Measurements from ENCODE around the gene LRRC15. TPM values are rescaled to one million over a fixed set of nuclear protein-coding genes. Genes with fewer than 3 reads are reported as not detected.

Gene LRRC15
- total RNA-seq, 2 experiments from 2014 or later = not detected

DNA sequence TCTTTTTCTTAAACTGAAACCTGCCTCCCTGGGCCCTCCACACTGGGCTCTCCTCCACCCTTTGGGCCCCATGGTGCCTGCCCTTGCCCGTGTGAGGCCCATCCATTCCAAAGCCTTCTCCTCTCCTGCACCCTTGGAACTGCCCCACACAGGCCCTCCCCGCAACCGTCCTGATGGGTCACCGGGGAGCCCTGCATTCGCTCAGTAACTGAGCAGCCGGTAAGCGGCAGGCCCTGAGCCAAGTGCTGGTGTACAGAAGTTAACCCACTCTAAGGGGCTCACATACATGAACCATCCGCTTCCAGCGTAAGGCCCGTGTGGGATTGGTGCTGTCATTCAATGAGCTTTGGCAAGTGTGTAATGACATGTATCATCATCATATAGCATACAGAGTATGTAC, 5.4 kb upstream of the LRRC15 start:
- Mint-ChIP-seq H3K4me3 (no peak overlapping the region), H3K4me1 (ENCODE audit: low read depth) (no peaks in the 10 kb centered on the region), H3K36me3 (ENCODE audit: low read depth) (no peaks in the 10 kb centered on the region), H3K27me3 (ENCODE audit: low read depth) (peaks cover 11% of the 10 kb centered on the region), H3K27ac (no peak overlapping the region), H3K9me3 (ENCODE audit: insufficient read depth) (no peaks in the 10 kb centered on the region)
- ATAC-seq (no peak), DNase-seq (no peak)
- ChIA-PET POLR2A (no interaction called here), CTCF (no interaction called here)

DNA sequence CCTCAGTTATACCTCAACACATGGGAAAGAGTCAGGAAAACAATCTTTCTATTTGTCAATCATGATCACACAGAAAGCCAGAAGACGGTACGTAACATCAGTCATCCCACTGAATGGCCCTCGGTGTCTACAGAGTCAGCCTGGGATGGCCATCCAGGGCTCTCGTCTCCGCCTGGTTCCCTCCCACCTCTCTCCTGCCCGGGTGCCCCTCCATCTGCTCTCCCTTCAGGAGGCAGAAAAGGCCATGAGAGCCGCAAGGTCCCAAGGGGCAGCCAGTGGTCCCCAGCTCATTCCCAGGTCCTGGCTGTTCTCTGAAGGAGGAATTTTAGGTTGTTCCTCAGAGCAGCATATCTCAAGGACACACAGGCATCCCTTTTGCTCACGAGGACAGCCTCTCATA, 4.4 kb upstream of the LRRC15 start:
- Mint-ChIP-seq H3K27ac (no peak overlapping the region), H3K36me3 (ENCODE audit: low read depth) (no peaks in the 10 kb centered on the region), H3K9me3 (ENCODE audit: insufficient read depth) (no peaks in the 10 kb centered on the region), H3K27me3 (ENCODE audit: low read depth) (peaks cover 11% of the 10 kb centered on the region), H3K4me3 (no peak overlapping the region), H3K4me1 (ENCODE audit: low read depth) (no peaks in the 10 kb centered on the region)
- ATAC-seq (no peak), DNase-seq (no peak)
- POLR2A ChIA-PET = no interaction called here
- CTCF ChIA-PET = no interaction called here

DNA sequence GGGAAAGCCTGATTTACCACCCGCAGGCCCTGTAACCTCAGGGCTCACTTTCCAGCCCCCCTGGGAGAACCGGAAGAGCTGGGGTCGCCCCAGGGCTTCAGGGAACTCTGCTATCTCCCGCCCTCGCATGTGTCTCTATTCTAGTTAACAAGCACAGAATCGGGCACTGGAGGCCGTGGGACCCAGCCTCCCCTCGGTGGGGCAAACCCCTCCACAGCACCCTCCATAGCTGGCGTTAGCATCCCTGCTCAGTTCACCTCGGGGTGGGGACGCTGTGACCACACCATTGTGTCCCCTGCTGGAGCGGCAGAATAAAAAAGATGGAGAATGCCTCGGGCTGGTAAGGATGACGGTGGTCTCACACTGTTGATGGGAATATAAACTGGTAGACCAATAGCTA, 3.5 kb upstream of the LRRC15 start:
- H3K4me1 Mint-ChIP-seq (ENCODE audit: low read depth) = no peaks in the 10 kb centered on the region
- no peak overlapping the region for H3K4me3 Mint-ChIP-seq
- H3K36me3 Mint-ChIP-seq (ENCODE audit: low read depth) = no peaks in the 10 kb centered on the region
- ChIA-PET CTCF (no interaction called here), POLR2A (no interaction called here)
- DNase-seq (no peak), ATAC-seq (no peak)
- no peak overlapping the region for H3K27ac Mint-ChIP-seq
- H3K27me3 Mint-ChIP-seq (ENCODE audit: low read depth) = peaks cover 13% of the 10 kb centered on the region
- H3K9me3 Mint-ChIP-seq (ENCODE audit: insufficient read depth) = no peaks in the 10 kb centered on the region

DNA sequence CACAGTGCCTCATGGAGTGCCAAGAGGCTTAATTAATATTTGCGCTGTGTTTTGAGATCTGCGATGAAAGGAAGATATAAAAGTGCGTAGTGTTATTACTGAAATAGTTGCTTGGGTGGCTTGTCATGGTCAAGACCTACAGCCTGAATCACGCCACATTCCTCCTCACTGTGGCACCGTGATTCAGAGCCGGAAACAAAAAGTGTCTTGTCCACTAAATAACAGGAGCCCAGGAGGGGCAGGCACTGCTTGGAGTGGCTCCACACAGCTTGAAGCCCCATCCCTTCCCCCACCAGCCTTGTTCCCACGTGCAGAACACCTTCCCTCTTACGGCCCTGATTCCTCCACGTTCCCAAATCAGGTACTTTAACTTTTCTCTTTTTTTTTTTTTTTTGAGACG, 1.2 kb upstream of the LRRC15 start:
- POLR2A ChIA-PET = no interaction called here
- H3K9me3 Mint-ChIP-seq (ENCODE audit: insufficient read depth) = no peaks in the 10 kb centered on the region
- CTCF ChIA-PET = no interaction called here

DNA sequence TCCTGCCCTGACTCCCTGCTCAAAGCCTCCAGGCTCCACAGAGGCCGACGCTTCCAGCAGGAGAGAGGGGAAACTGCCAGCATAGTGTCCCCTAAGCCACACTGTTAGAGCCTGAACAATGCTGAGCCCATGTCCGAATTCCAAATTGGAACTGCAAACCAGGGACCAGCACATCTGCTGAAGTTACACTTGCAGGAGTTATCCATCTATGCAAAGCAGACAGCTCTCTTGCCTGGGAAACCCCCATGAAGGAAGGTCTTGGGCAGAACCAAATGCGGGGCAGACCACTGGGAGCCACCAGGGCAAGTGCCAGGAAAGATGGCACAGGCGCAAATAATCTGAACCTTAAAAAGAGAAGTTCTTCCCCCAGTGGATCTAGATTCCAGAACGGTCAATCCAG, 625 bp downstream of the LRRC15 start:
- no peak for ATAC-seq
- DNase-seq = no peak
- Mint-ChIP-seq H3K4me1 (ENCODE audit: low read depth) (no peaks in the 10 kb centered on the region), H3K36me3 (ENCODE audit: low read depth) (no peaks in the 10 kb centered on the region), H3K27me3 (ENCODE audit: low read depth) (peaks cover 12% of the 10 kb centered on the region), H3K27ac (no peak overlapping the region), H3K4me3 (no peak overlapping the region), H3K9me3 (ENCODE audit: insufficient read depth) (no peaks in the 10 kb centered on the region)
- CTCF ChIA-PET = interaction anchor here (0.7 kb wide), 1 partner anchor 25 kb away, joined by 3 read pairs; no protein-coding TSS in a partner anchor
- POLR2A ChIA-PET = no interaction called here

More for the DNA sequence above, 1.2 kb upstream of the LRRC15 start:
- no peak for DNase-seq
- no peak overlapping the region for H3K27ac Mint-ChIP-seq
- no peaks in the 10 kb centered on the region for H3K4me1 Mint-ChIP-seq (ENCODE audit: low read depth)
- ATAC-seq = no peak
- H3K4me3 Mint-ChIP-seq = no peak overlapping the region
- H3K27me3 Mint-ChIP-seq (ENCODE audit: low read depth) = peaks cover 14% of the 10 kb centered on the region
- no peaks in the 10 kb centered on the region for H3K36me3 Mint-ChIP-seq (ENCODE audit: low read depth)

DNA sequence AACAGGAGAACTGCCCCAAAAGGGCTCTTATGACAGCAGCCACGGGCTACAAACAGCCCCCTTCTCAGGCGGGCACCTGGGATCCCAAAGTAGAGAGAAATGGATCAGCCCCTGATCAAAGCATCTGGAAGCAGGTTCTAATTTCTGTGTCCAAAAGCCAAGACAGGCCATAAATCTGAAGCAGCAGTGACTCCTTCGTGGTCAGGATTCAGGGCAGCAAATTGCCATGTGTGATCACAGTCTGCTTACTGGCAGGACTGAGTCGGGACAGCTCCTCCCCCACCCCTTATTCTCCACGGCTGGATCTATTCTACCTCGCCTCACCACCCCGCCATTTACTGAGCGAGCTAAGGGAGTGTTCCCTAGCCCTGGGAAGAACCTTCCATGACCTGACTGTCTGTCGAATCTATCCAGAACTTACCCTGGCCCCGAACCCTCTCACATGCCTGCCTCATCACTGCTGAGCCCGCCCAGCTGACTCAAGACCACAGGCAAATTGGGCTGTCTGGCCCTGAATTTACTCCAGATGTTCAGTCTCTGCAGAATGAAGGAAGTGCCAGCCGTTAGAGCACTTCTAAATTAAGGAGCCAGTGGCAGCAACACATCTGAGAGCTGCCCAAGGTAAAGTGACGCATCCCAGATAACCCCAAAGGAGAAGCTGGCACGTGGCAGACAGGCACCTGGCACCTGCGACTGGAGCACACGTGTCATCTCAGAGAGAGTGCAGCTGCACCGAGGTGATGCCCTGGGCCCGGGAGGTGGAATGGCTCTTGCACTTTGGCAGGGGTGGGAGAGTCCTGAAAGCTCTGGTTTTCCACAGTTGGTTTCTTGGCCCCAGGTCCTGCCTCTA, 1.3 kb downstream of the LRRC15 start:
- no peak overlapping the region for H3K4me3 Mint-ChIP-seq
- POLR2A ChIA-PET = no interaction called here

DNA sequence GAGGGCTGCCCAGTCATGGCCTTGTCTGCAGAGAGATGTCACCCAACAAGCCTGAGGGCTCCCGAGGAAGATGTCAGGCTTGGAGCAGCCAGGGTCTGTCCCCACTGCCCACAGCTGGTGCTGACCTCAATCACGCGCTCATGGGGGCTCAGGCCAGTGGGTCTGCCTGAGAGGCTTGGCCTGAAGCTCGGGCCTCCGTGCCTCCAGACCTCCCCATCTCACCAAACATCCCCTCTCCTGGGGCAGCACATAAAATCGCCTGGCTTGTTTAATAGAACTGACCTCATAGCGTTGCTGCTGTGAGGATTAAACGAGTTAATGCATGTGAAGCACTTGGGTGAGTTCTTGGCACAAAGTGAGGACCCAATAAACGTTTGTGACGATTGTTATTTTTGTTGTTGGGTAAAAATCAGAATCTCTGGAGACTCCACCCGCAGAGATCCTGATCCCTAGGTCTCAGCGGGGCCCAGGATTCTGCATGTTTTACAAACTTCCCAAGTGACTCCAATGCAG, 3.5 kb downstream of the LRRC15 start:
- Mint-ChIP-seq H3K9me3 (ENCODE audit: insufficient read depth) (no peaks in the 10 kb centered on the region), H3K4me1 (ENCODE audit: low read depth) (no peaks in the 10 kb centered on the region)
- POLR2A ChIA-PET = no interaction called here

More for the DNA sequence above, 1.3 kb downstream of the LRRC15 start:
- ATAC-seq (no peak), DNase-seq (no peak)
- Mint-ChIP-seq H3K36me3 (ENCODE audit: low read depth) (no peaks in the 10 kb centered on the region), H3K4me1 (ENCODE audit: low read depth) (no peaks in the 10 kb centered on the region), H3K27ac (no peak overlapping the region), H3K9me3 (ENCODE audit: insufficient read depth) (no peaks in the 10 kb centered on the region), H3K27me3 (ENCODE audit: low read depth) (peaks cover 12% of the 10 kb centered on the region)
- CTCF ChIA-PET = interaction anchor here (0.7 to 1.0 kb wide), 2 partner anchors 24 to 25 kb away, joined by 3 read pairs; no protein-coding TSS in a partner anchor

DNA sequence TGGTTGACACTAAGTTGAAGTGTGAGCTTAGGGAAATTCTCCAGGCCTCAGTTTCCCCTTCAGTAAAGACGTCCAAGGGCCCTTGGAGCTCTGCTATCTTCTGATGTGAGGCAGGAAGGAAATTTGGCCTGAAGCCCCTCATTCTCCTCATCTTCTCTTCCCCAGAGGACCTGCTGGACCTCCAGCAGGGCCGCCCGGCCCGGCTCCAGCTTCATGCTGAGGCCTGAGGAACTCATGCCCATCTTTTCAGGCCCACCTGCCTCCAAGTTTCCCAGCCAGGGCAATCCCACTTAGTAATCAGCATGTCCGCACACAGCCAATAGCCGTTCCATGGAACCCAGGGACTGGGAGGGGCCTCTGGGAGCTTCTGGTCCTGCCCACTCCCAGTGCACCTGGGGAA, 4.0 kb downstream of the LRRC15 start:
- DNase-seq (no peak), ATAC-seq (no peak)
- CTCF ChIA-PET = no interaction called here
- H3K27me3 Mint-ChIP-seq (ENCODE audit: low read depth) = peaks cover 8% of the 10 kb centered on the region
- no peaks in the 10 kb centered on the region for H3K36me3 Mint-ChIP-seq (ENCODE audit: low read depth)
- no peaks in the 10 kb centered on the region for H3K9me3 Mint-ChIP-seq (ENCODE audit: insufficient read depth)
- no peaks in the 10 kb centered on the region for H3K4me1 Mint-ChIP-seq (ENCODE audit: low read depth)
- POLR2A ChIA-PET = no interaction called here
- no peak overlapping the region for H3K4me3 Mint-ChIP-seq
- H3K27ac Mint-ChIP-seq = no peak overlapping the region

More for the DNA sequence above, 3.5 kb downstream of the LRRC15 start:
- ATAC-seq (no peak), DNase-seq (no peak)
- H3K4me3 Mint-ChIP-seq = no peak overlapping the region
- no peak overlapping the region for H3K27ac Mint-ChIP-seq
- CTCF ChIA-PET = no interaction called here
- H3K27me3 Mint-ChIP-seq (ENCODE audit: low read depth) = peaks cover 12% of the 10 kb centered on the region
- H3K36me3 Mint-ChIP-seq (ENCODE audit: low read depth) = no peaks in the 10 kb centered on the region

DNA sequence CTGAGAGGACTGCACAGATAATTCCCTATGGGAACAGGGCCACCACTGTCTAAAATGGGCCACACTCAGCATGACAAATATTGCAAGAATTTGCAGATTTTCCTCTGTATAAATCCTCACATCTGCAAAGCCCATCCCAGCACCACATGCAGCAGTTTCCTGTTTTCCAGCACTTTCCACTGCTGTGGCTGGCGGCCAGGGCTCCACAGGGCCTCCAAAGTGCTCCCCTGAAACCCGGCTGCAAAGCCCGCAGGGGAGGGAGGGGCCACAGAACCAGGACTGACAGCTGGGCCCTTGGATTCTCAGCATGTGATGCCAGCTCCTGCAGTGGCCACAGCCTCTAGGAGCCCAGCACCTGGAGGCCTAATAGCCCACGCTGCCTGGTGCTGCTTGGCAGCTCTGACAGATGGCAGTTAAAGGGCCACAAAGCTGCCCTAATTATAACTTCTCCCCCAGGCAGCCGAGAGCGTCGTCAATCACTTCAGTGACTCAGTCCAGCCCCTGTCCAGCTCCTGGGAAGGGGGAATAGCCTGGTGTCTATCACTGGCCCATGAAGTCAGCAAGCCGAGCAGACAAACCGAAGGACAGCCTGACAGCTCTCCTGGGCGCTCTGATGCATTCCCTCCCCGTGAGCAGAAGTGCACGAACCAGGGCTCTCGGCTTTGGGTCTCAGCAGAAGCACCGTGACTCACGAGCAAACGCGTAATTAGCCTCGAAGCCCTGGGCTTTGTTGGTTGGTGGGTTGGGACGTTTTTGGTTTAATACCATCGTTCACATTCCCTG, 4.7 kb downstream of the LRRC15 start:
- Mint-ChIP-seq H3K27me3 (ENCODE audit: low read depth) (peaks cover 8% of the 10 kb centered on the region), H3K36me3 (ENCODE audit: low read depth) (no peaks in the 10 kb centered on the region), H3K4me1 (ENCODE audit: low read depth) (no peaks in the 10 kb centered on the region), H3K4me3 (no peak overlapping the region), H3K9me3 (ENCODE audit: insufficient read depth) (no peaks in the 10 kb centered on the region), H3K27ac (no peak overlapping the region)
- ATAC-seq (no peak), DNase-seq (no peak)
- POLR2A ChIA-PET = no interaction called here
- CTCF ChIA-PET = interaction anchor here (1.4 kb wide), 1 partner anchor 585 kb away, joined by 3 read pairs; no protein-coding TSS in a partner anchor

DNA sequence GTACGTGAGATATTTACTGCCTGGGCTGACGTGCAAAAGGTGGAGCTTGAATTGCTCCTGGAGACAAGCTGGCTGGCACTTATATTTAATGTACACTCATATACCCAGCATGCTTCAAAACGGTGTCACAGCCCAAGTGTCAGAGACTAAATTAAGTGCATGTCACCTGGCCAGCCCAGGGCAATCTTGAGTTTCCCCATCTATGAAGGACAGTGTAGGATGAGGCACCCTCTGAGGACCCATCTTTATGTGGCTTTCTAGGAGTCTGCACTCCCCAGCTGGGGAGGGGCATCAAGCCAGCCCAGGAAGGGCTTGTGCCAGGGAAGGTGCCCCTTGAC, 5.3 kb downstream of the LRRC15 start:
- H3K27me3 Mint-ChIP-seq (ENCODE audit: low read depth) = peaks cover 8% of the 10 kb centered on the region
- ChIA-PET POLR2A (no interaction called here), CTCF (interaction anchor here (1.4 kb wide), 1 partner anchor 585 kb away, joined by 3 read pairs; no protein-coding TSS in a partner anchor)
- H3K4me3 Mint-ChIP-seq = no peak overlapping the region
- ATAC-seq (no peak), DNase-seq (no peak)
- no peak overlapping the region for H3K27ac Mint-ChIP-seq
- no peaks in the 10 kb centered on the region for H3K9me3 Mint-ChIP-seq (ENCODE audit: insufficient read depth)
- no peaks in the 10 kb centered on the region for H3K4me1 Mint-ChIP-seq (ENCODE audit: low read depth)
- no peaks in the 10 kb centered on the region for H3K36me3 Mint-ChIP-seq (ENCODE audit: low read depth)

DNA sequence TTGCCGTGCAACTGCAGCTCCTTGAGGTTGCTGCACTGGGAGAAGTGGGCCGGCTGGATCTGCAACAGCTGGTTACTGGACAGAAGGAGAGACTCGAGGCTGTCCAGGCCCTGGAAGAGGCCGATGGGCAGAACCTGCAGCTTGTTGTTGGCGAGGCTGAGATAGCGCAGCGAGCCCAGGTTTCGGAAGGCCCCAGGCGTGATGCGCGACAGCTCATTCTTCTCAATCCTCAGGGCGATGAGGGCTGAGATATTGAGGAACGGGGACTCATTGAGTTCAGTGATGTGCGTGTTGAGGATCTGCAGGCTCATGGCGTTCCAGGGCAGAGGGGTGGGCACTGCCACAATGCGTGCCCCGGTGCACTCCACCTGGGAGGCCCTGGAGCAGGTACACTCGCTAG, 9.0 kb downstream of the LRRC15 start:
- POLR2A ChIA-PET = interaction anchor here (0.5 kb wide), 1 partner anchor 255 kb away, joined by 3 read pairs; no protein-coding TSS in a partner anchor
- H3K36me3 Mint-ChIP-seq (ENCODE audit: low read depth) = no peaks in the 10 kb centered on the region
- H3K4me3 Mint-ChIP-seq = no peak overlapping the region
- DNase-seq (no peak), ATAC-seq (no peak)
- no peaks in the 10 kb centered on the region for H3K4me1 Mint-ChIP-seq (ENCODE audit: low read depth)
- no peak overlapping the region for H3K27ac Mint-ChIP-seq
- no peaks in the 10 kb centered on the region for H3K9me3 Mint-ChIP-seq (ENCODE audit: insufficient read depth)
- H3K27me3 Mint-ChIP-seq (ENCODE audit: low read depth) = no peaks in the 10 kb centered on the region
- CTCF ChIA-PET = interaction anchor here (2.3 kb wide), 1 partner anchor 17 kb away, joined by 8 read pairs; no protein-coding TSS in a partner anchor

DNA sequence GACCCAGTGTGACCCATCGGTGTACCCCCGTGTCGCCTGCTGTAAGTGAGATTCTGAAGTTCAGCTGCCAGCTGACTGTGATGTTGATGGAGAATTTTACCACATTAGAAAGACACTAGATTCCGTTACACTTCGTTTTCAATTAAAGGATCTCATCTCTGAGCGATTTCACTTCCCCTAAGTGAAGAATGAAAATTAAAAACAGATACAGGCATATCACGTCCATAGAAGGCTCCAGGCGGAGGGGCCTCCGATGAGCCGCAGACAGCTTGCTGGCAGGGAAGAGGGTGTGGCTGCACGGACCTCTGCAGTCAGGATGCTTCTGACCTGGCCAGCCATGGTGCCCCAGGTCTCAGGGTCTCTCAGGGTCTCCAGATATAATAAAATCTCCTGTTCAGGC, 11.9 kb downstream of the LRRC15 start:
- Mint-ChIP-seq H3K27me3 (ENCODE audit: low read depth) (no peaks in the 10 kb centered on the region), H3K9me3 (ENCODE audit: insufficient read depth) (no peaks in the 10 kb centered on the region), H3K4me1 (ENCODE audit: low read depth) (no peaks in the 10 kb centered on the region), H3K27ac (no peak overlapping the region), H3K36me3 (ENCODE audit: low read depth) (no peaks in the 10 kb centered on the region), H3K4me3 (no peak overlapping the region)
- CTCF ChIA-PET = no interaction called here
- POLR2A ChIA-PET = interaction anchor here (0.6 kb wide), 1 partner anchor 227 kb away, joined by 3 read pairs; no protein-coding TSS in a partner anchor
- ATAC-seq (no peak), DNase-seq (no peak)
